ENCODE measurements around the gene KSR1.
"Not testable (repeated sequence)": the region's sequence is repeated elsewhere in the genome, so short reads cannot be mapped to it uniquely, and the experiment has no call there.

The KSR1 gene

DNA sequence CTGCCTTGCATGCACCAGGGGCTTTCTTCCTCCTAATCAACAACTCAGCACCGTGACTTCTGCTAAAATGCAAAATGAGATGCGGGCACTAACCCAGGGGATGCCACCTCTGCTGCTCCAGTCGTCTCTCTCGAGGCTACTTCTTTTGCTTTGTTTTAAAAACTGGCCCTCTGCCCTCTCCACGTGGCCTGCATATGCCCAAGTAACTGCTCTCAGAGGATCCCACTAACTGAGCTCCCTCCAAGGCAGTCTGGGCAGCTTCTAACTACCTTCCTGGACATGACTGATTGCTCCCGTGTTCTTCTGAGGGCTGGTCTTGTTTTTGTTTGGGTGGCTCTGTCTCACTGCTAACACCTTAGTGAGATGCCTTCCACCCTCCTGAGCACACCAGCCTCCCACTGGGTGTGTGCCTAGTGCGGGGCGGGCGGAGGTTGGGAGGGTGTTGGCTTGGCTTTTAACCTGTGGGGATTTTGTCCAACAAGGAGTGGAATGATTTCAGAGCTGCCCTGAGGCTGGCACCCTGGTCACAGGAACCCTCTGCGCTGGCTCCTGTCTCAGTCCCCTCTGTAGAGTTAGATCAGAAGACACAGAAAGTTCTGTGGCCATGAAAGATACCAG, 165.8 kb downstream of the KSR1 start:
- DNase-seq: no peak

DNA sequence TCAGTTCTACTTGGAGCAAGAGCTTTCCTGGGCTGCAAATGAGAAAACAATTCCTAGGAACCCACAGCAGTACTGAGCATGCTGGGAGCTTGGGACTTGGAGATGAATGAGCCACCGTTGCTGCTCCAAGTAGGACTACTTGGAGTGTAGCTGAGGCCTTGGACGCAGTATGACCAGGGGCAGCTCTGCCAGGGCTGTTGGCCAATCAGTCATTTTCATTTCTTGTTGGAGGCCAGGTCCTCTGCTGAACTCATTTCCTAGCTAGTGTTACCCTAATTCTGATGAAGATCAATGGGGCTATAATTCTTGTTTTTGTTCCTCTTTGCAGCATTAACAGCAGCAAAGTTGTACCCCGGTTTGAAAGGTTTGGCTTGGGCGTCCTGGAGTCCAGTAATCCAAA, 166.7 kb downstream of the KSR1 start:
- no peak for DNase-seq

DNA sequence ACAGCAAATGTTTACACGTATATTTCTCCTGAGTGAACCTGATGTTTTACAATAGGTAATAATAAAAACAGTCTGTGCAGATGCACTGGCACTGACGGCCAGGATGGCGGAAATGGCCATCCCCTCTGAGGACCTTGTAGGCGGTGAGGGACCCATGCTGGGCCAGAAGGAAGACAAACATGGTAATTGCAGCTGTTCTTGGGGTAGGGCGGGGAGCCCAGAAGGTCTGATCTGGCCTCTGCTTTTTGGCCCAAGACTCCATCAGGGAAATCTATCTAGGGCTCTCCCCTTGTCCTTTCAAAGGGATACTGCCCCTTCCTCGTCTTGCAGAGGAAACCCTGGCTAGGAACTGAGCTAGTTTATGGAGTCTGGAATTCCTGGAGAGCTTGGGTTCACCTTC, 167.4 kb downstream of the KSR1 start:
- DNase-seq: no peak

DNA sequence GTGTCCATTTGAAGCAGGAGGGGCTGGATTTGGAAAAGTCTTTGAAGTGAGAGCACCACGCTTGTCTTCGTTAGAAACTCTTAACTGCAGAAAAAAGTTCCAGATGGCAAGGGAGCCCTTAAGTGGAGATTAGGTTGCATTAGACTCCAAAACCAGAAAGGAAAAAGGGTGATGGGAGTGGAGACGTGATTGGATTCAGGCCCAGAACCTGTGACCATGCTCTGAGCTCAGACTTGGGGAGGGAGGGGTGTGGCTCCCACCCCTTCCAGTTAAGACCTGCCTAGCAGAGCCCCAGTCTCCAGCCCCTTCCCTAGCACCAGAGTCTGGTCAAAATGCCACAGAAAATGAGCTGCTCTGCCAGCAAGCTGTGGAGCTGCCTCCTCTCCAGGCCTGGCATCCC, 168.3 kb downstream of the KSR1 start:
- no peak for DNase-seq

DNA sequence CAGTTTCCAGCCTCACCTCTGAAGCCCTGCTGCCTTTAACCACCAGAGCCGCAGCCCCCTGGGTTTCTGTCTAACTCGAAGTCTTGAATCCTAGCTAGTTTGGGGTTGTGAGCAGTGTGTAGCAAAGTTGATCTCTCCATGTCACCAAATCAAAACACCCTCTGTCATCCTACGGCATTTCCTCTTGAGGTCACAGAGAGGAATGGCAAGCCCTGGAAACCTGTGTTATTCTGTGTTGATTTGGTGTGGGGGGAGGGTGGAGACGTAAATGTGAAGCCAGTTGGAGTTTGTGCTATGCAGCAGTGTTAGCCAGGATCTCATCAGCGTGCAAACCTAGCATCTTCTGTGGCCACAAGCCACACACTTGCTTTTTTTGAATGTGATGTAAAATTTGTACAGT, 169.6 kb downstream of the KSR1 start:
- no peak for DNase-seq

DNA sequence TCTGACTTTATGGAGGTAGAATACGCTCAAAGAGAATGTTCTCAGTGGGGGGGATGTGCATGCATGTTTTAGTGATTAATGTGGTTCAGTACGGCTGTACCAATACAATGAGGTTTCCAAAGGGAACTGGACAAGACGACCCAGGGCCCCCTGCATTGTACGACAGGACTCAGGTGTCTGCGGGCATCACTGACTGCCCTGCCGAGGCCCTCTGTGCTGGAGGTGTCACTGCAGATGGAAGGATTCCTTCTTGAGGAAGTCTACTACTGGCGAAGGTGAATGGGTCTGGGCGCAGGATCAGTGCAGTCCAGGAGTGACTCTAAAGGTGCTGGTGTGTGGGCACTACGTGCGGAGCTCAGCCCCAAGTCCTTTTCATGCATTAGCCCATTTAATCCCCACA, 171.3 kb downstream of the KSR1 start:
- DNase-seq: no peak

DNA sequence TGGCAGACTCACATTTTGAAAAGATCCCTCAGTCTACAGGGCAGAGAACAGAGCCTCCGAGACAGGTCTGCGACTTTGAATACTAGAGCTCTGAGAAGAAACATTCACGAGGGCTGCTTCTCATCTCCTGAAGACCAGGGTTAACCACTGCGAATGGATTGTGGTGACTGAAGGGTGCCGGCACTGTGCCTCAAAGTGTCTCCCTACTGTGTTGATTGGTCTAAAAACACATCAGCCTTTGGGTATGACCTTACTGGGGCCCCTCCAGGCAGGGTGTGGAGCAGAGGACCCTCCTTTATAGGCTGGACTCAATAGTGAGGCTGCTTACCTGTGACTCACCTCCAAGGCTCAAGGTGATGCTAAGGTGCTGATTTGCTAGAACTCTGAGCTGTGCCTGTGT, 172.1 kb downstream of the KSR1 start:
- no peak for DNase-seq

DNA sequence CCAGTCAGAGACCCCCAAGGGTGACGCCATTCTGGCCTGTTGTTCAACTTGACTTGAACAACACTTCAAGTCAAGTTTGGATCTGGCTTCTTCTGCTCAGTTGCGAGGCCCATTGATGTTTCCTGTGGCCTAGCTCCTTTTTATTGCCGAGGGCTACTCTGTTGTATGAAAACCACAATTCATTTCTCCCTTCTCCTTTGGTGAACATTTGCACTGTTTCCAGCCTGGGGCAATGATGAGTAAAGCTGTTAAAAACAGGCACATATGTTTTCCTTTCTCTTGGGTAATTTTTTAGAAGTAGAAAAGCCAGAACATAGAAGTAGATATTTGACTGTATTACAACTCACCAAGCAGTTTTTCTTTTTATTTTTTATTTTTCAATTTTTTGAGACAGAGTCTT, 173.0 kb downstream of the KSR1 start:
- not testable (repeated sequence) for DNase-seq

DNA sequence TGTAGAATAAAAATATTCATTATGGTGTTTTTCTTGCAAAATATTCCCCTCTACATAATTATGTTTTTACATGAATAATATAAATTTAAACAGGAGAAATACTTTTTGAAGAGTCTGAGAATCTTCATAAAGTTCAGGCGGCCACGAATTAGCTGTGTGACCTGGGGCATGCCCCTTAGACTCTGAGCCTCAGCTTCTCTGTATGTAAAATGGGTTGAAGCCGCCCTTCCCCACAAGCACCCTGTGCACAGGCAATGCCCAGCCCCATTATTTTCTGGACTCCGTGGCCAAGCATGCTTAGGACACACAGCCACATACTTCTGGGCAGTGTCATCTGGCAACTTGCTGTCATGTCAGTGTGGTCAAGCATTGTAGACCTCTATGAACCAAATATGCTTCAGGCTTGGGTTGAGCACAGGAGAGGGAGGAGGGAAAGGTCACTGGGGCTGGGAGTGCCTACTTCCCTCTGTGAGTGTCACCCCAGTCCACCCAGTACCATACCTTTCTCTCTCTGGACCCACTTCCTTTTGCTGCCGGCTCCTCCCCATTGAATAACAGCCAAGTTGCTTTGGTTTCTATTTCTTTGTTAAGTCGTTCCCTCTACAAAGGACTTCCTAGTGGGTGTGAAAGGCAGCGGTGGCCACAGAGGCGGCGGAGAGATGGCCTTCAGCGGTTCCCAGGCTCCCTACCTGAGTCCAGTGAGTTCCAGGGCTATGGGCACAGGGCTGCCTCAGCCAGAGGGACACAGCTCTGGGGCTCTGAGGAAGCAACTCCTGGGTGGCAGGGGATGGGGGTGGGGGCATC, 174.6 kb downstream of the KSR1 start, which contains the start of gene LGALS9:
TSS of gene LGALS9 (plus strand) at position 582 of the 804 bp plus-strand sequence. CDS start at position 660, 78 bp downstream.
- DNase-seq: no peak

DNA sequence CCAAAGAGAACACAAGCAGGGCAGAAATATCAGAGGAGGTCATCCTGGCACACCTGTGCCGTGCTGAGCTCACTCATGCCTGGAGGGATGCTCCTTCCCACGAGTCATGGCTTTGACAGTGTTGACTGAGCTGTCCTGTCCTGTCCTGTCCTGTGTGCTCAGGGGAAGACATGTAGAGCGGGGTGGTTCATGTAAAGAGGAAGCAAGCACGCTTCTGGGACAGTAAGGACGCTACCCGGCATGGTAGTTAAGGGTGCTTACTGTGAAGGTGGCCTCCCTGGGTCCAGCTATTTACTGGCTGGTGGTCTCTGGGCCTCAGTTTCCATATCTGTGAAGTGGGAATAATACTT, 175.1 kb downstream of the KSR1 start:
- DNase-seq: no peak

DNA sequence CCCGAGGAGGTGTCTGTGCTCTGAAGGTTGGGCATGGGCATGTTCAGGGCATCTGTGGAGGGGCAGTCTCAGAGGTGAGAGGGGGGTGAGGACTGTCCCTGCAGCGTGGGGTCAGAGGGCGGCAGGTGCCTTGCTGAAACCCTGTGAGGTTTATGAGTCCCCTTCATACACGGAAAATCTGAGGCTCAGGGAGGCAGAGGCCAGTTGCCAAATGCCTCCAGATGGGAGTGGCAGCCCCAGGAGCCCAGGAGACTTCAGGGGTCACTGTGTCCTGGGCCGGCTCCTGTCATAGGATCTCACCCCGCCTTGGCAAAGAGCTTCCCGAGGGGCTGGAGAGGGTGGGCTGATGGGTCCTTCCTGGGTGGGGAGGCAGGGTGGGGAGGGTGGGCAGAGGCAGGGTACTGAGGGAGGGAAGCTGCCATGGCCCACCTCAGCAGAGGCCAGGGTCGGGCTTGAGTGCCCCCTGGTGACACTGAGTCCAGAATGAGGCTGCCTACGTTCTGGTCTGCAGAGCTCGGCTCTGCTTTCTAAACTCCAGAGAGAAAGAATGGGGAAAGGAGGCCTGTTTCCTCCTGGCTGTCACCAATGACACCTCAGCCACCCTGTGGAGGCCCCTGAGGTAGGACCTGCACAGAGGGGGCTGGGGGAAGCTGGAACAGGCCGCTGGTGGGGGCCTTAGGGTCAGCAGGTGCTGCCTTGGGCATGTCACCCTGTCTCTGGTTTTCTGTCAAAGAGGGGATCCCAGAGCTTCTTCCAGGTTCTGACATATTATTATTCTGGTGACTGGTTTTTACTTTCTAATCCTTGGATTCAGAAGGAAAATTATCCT, 175.9 kb downstream of the KSR1 start:
- no peak for DNase-seq

DNA sequence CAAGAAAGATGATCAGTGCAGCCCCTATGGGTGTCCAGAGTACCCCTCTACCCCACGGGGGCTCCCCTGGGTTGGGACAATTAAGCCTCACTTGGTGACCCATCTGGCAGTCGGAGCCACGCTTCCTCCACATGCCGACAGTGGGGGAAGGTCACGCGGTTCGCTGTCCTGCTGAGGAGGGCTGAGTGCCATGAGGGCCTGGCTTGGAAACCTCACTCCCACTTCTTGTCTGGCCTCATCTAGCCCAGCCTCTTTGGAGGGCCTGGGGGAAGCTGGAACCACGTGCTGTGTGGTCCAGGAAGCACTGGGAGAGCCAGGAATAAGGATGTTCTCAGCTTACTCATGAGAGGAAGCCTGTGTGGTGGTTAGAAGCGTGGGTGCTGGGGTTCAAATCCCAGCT, 176.5 kb downstream of the KSR1 start:
- DNase-seq: not testable (repeated sequence)

DNA sequence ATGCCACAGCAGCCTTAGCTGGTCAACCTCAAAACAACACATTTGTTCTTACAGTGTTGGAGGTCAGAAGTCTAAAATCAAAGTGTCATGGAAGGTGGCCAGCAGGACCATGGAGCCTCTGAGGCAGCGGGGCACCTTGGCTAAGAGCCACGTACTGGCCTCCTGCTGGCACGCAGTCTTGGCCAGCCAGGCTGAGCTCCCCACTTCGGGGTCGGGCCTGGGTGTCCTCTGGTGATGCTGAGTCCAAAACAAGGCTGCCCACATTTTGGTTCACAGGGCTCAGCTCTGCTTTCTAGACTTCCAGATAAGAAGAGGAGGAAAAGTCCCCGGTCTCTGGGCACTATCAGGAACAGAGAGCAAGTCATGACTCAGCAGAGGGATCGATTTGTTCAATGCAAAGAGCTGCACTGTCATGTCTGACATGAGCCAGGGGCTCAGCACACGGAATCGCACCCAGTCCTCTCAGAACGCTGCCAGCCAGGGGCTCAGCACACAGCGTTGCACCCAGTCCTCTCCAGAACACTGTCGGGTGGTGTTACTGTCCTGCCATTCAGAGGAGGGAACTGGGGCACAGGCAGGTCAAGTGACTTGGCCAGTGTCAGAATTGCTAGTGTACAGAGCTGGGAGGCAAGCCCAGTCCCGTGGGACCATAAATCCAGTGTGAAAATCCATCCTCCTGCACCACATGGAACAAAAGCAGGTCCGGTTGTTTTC, 177.2 kb downstream of the KSR1 start:
- DNase-seq: no peak

DNA sequence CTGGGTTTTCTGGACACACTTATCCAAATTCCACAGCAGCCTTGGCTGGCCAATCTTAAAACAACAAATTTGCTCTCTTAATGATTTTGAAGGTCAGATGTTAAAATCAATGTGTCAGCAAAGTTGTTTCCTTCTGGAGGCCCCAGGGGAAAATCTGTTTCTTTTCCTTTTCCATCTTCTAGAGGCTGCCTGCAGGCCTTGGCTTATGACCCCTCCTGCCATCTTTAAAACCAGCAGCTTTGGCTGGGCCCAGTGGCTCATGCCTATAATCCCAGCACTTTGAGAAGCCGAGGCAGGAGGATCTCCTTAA, 177.7 kb downstream of the KSR1 start:
- no peak for DNase-seq

DNA sequence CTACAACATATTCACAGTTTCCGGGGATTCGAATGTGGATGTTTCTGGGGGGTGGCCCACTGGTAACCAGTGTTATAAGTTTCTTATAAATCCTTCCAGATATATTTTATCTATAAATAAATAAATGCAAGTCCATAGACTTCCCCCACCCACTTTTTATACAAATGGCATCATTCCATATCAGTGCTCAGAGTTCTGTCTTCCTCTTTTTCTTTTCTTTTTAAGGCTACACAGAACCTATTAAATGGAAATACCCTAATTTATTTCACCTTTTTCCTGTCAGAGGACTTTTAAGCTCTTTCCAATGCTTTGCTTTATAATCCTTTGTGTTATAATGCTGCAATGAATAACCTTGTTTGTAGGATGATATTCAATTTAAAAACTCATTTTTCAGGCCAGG, 178.5 kb downstream of the KSR1 start:
- DNase-seq: no peak

DNA sequence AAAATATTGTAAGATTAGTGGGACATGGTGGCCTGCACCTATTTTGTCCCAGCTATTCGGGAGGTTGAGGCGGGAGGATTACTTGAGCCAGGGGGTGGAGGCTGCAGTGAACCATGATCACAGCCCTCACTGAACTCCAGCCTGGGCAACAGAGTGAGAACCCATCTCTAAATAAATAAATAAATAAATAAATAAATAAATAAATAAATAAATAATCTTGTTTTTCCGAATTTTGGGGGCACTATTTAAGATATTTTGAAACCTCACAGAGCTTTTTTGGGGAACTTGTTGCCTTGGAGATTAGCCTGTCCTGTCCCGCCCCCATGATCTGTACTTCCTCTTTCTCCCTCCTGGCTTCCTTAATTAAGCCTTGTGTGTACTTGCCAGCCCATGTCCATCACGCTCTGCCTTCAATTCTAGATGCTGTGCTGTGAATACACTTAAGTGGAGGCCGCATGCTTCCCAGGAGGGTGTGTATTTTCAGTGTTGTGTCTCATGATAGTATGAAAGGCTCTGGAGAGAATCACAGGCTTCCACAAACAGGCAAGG, 179.1 kb downstream of the KSR1 start:
- no peak for DNase-seq

DNA sequence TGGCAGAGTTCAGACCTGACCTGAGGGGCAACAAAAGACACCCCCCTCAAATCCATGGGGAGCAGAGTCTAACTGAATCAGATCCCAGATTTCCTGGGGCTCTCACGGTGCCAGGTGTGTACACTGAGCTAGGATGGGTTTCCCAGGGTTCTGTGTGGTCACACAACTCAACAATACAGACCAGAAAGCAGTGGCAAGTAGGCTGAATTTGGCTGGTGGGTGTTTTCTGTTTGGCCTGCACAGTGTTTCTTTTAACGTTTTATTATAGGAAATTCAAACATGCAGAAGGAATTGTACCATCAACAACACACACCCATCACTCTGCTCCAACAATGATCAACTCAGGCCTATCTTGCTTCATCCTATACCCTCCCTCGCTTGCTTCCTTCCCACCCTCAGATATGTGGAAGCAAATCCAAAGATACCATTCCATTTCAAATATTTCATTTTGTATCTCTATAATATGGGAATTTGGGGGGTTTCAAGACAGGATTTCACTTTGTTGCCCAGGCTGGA, 179.8 kb downstream of the KSR1 start:
- not testable (repeated sequence) for DNase-seq

DNA sequence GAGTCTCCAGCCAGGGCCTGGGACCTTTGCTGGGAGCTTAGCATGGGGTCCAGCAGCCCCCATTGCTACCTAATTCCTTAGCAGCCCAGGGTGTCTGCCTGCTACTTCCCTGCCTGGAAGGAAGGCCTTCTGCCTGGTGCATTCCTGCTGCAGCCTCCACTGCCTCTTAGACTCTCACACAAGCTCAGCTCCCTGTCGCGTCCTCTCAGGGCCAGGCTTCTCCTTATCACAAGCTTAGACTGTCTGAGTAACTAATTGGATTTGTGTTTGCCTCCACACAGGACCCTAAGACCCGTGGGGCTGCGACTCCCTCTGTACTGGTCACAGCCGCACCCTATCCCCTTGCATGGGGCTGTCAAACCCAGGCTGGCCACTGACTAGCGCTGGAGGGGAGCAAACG, 181.6 kb downstream of the KSR1 start:
- DNase-seq: not testable (repeated sequence)

DNA sequence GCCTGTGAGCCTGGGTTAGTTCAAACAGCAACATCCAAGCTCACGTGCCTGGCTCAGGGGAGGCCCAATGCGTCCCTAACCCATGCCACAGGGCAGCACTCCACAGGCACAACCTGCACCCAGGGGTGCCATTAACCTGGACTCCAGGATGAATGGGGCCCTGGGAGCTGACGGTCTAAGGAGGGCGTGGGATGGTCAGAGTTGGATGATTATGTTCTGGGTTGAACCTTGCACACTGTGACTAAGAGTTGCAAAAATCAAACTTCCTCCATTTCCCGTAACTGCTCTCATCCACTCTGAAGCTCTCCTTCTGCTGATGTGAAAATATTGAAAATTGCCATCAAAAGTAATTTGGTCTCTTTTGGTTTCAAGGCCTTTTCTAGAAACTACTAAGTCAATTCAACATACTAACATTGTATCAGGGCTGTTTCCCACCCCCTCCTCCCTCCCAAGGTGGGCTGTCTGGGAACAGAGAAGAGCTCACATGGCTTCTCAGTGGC, 182.2 kb downstream of the KSR1 start:
- not testable (repeated sequence) for DNase-seq

DNA sequence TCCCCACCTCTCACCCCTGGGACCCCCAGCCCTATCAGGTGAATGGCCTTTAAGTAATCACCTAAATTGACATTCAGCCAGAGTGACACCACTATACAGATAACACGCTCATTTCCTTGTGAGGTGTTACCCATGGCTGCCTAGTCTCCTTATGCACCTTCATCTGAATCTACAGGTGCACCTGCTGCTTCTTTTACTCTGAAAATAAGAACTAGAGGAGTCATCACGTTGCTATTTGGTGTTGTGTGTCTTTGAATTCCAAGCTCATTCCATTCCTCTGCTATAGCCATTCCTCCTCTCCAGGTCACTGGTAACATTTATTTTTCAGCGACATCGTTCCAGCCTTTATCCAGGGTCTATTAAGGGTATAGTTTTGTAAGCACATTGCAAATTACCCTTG, 184.5 kb downstream of the KSR1 start:
- DNase-seq: no peak

DNA sequence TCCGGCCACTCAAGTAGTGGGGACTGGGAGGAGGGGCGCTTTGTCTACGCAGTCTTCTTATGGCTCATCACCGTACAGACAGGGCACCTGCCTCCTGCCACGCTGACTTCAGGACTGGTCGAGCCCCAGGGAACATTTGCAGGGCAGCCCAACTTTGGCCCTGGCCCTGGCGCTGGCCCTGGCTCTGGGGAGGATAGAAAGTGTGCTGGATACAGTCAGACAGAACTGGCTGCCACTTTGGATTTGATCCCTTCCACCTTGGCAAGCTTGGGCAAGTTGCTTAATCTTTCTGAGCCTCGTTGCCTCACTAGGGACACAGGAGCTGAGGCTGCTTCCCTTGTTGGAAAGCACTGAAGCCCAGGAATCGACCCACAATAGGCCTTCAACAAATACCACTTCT, 188.3 kb downstream of the KSR1 start:
- no peak for DNase-seq

DNA sequence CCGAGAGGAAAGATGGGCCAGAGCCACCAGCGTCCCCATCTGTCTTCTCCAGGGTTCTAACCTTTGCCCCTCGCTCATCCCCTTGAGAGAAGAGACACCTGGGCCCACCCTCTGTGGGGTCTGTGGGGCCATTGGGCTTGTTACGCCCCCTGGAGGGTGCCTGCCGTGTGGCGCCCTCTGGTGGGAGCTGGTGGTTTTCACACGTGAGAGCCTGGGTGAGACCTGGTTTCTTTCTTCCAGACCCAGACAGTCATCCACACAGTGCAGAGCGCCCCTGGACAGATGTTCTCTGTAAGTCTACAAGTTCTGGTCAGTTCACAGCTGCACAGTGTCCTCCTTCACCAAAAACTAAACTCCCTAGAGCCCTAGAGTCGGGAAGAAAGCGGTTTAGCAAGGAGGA, 189.4 kb downstream of the KSR1 start:
- DNase-seq: not testable (repeated sequence)

DNA sequence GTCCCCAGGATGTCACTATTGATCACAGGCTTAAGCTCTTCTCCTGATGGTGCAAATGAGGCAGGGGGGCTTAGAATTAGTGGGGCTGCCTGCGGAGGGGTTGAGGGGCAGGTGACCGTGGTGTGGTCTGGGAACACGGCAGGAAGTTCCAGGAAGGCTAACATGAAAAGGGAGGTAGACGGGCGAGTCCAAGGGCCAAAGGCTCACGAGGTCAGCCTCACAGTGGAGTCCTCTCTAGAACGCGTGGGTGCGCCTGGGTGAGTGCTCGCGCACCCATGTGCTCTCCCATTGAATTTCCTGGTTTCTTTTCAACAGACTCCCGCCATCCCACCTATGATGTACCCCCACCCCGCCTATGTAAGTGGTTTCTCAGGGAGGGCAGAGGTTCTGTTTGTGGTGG, 190.0 kb downstream of the KSR1 start:
- DNase-seq: no peak
